Measurements from ENCODE around the gene DIPK1C. TPM values are rescaled to one million over a fixed set of nuclear protein-coding genes. Genes with fewer than 3 reads are reported as not detected.

DIPK1C gene
- total RNA-seq, 1 experiment from 2014 or later, result not detected

- H3K4me3 Mint-ChIP-seq (ENCODE audit: unreplicated experiment), result no peak overlapping the region
- no peaks in the 10 kb centered on the region for H3K4me1 Mint-ChIP-seq (ENCODE audit: low read depth, unreplicated experiment)
- H3K27me3 ChIP-seq (replicated peaks; ENCODE audit: control insufficient read depth, insufficient read depth, low read length), result no peaks in the 10 kb centered on the region
- DNase-seq, result no peak
- no peak for TF ChIP-seq CTCF (IDR thresholded peaks at IDR 0.05; ENCODE audit: insufficient read depth in 1 of 2, low read depth in 1 of 2, low read length in 1 of 2, severe bottlenecking in 1 of 2, unreplicated experiment in 1 of 2)
- no peaks in the 10 kb centered on the region for H3K36me3 ChIP-seq (ENCODE audit: control insufficient read depth, insufficient read depth, low read length)
- no peaks in the 10 kb centered on the region for H3K9me3 ChIP-seq
- ChIA-PET POLR2A (no interaction called here), CTCF (no interaction called here)
- no peaks in the 10 kb centered on the region for H3K36me3 Mint-ChIP-seq (ENCODE audit: insufficient read depth, unreplicated experiment)
- no peak overlapping the region for H3K4me3 ChIP-seq (ENCODE audit: low read depth, low read length)
- H3K9me3 Mint-ChIP-seq (ENCODE audit: unreplicated experiment), result no peaks in the 10 kb centered on the region
- no peak overlapping the region for H3K27ac Mint-ChIP-seq (ENCODE audit: unreplicated experiment)
- BruUV-seq (replicated peaks), result no TSS peak
- no peaks in the 10 kb centered on the region for H3K4me1 ChIP-seq
- peaks cover 8% of the 10 kb centered on the region for H3K27me3 Mint-ChIP-seq (ENCODE audit: insufficient read depth, unreplicated experiment)
- intact Hi-C loops (cut with micrococcal nuclease; ENCODE audit: unreplicated experiment), result no loop called here
These were observed 39.1 kb downstream of the DIPK1C start for GRCh38 chr18:74418023-74418422.

- DNase-seq, result no peak
- intact Hi-C loops (cut with micrococcal nuclease; ENCODE audit: unreplicated experiment), result no loop called here
- POLR2A ChIA-PET, result no interaction called here
- Mint-ChIP-seq H3K36me3 (ENCODE audit: insufficient read depth, unreplicated experiment) (no peaks in the 10 kb centered on the region), H3K4me3 (ENCODE audit: unreplicated experiment) (no peak overlapping the region), H3K27ac (ENCODE audit: unreplicated experiment) (no peak overlapping the region), H3K27me3 (ENCODE audit: insufficient read depth, unreplicated experiment) (peaks cover 8% of the 10 kb centered on the region), H3K9me3 (ENCODE audit: unreplicated experiment) (no peaks in the 10 kb centered on the region), H3K4me1 (ENCODE audit: low read depth, unreplicated experiment) (no peaks in the 10 kb centered on the region)
- Histone ChIP-seq H3K4me3 (ENCODE audit: low read depth, low read length) (no peak overlapping the region), H3K27me3 (replicated peaks; ENCODE audit: control insufficient read depth, insufficient read depth, low read length) (no peaks in the 10 kb centered on the region), H3K4me1 (no peaks in the 10 kb centered on the region), H3K9me3 (no peaks in the 10 kb centered on the region), H3K36me3 (ENCODE audit: control insufficient read depth, insufficient read depth, low read length) (no peaks in the 10 kb centered on the region)
- CTCF ChIA-PET, result no interaction called here
- TF ChIP-seq CTCF (IDR thresholded peaks at IDR 0.05; ENCODE audit: insufficient read depth in 1 of 2, low read depth in 1 of 2, low read length in 1 of 2, severe bottlenecking in 1 of 2, unreplicated experiment in 1 of 2), result no peak
- BruUV-seq (replicated peaks), result no TSS peak
These were observed 41.0 kb downstream of the DIPK1C start for GRCh38 chr18:74416124-74416523.

- no peak for TF ChIP-seq CTCF (IDR thresholded peaks at IDR 0.05; ENCODE audit: insufficient read depth in 1 of 2, low read depth in 1 of 2, low read length in 1 of 2, severe bottlenecking in 1 of 2, unreplicated experiment in 1 of 2)
- Histone ChIP-seq H3K4me3 (ENCODE audit: low read depth, low read length) (no peak overlapping the region), H3K9me3 (no peaks in the 10 kb centered on the region), H3K4me1 (no peaks in the 10 kb centered on the region), H3K27me3 (replicated peaks; ENCODE audit: control insufficient read depth, insufficient read depth, low read length) (no peaks in the 10 kb centered on the region), H3K36me3 (ENCODE audit: control insufficient read depth, insufficient read depth, low read length) (no peaks in the 10 kb centered on the region)
- Mint-ChIP-seq H3K27ac (ENCODE audit: unreplicated experiment) (no peak overlapping the region), H3K4me3 (ENCODE audit: unreplicated experiment) (no peak overlapping the region), H3K9me3 (ENCODE audit: unreplicated experiment) (no peaks in the 10 kb centered on the region), H3K36me3 (ENCODE audit: insufficient read depth, unreplicated experiment) (no peaks in the 10 kb centered on the region), H3K27me3 (ENCODE audit: insufficient read depth, unreplicated experiment) (peaks cover 7% of the 10 kb centered on the region), H3K4me1 (ENCODE audit: low read depth, unreplicated experiment) (no peaks in the 10 kb centered on the region)
- POLR2A ChIA-PET, result no interaction called here
- BruUV-seq (replicated peaks), result no TSS peak
- intact Hi-C loops (cut with micrococcal nuclease; ENCODE audit: unreplicated experiment), result no loop called here
- CTCF ChIA-PET, result no interaction called here
- no peak for DNase-seq
These were observed 42.1 kb downstream of the DIPK1C start for GRCh38 chr18:74414953-74415515.
